BJ (cell line): ENCODE results near the gene CRYGN. TPM values are rescaled to one million over a fixed set of nuclear protein-coding genes. Genes with fewer than 3 reads are reported as not detected.

Source experiments
- CTCF ChIA-PET: fragments of 350-600 bp; formaldehyde crosslinking; extraction: SDS; loops from one replicate; lab custom pipeline; 2021; ENCODE audit warnings: antibody characterized with exemption, inconsistent platforms; lab: Yijun Ruan, JAX
- POLR2A ChIA-PET: fragments of 300-600 bp; sonication (Branson Sonifier 250); formaldehyde crosslinking; extraction: SDS; loops from one replicate; lab custom pipeline; 2021; ENCODE audit warnings: antibody characterized with exemption; lab: Charles Lee
- DNase-seq: peaks from one replicate; pipeline ENCODE4 v3.0.0-alpha.2; 2011; ENCODE audit warnings: low read depth
- H3K27me3 ChIP-seq: 2 replicates; pipeline ENCODE4 v1.6.0; 2011; ENCODE audit warnings: low read length; ENCODE audit not compliant: control insufficient read depth, insufficient read depth
- H3K36me3 ChIP-seq: 2 replicates; pipeline ENCODE4 v1.5.1; 2011; ENCODE audit warnings: low read length; ENCODE audit not compliant: control insufficient read depth, insufficient read depth
- H3K4me3 ChIP-seq: 2 replicates; pipeline ENCODE4 v1.5.1; 2011; ENCODE audit warnings: low read depth, mild to moderate bottlenecking, control low read depth, low read length
- CTCF ChIP-seq: IDR thresholded peaks from 2 replicates; pipeline ENCODE4 v1.5.1; 2011; ENCODE audit warnings: low read depth, mild to moderate bottlenecking, control low read depth, inconsistent platforms, low read length, moderate library complexity; ENCODE audit not compliant: insufficient read depth
- polyA plus RNA-seq: library from polyadenylated mRNA; depleted of rRNA; stranded (reverse); fragments of >200 nt; gene quantifications from 2 replicates; pipeline ENCODE4 v1.2.3, GENCODE V29; 2011

CRYGN gene
- polyA plus RNA-seq, 1 experiment, result 0.10 TPM

- CTCF ChIA-PET, result interaction anchor here (1.0 kb wide), 1 partner anchor 56 kb away, joined by 4 read pairs; no protein-coding TSS in a partner anchor
- no peak for DNase-seq
- Histone ChIP-seq H3K36me3 (no peaks in the 10 kb centered on the region), H3K4me3 (no peak overlapping the region), H3K27me3 (peaks cover 4% of the 10 kb centered on the region; the same call in 1 of the 2 replicates)
- no peak for TF ChIP-seq CTCF
- POLR2A ChIA-PET, result no interaction called here
Measured at GRCh38 chr7:151392002-151392401, 47.9 kb downstream of the CRYGN start.

GRCh38 chr7:151391358-151391730 is 48.6 kb downstream of the CRYGN start:
- ChIA-PET POLR2A (no interaction called here), CTCF (no interaction called here)
- TF ChIP-seq CTCF, result no peak
- no peaks in the 10 kb centered on the region for H3K36me3 ChIP-seq
- no peak overlapping the region for H3K4me3 ChIP-seq
- H3K27me3 ChIP-seq, result peaks cover 4% of the 10 kb centered on the region
- DNase-seq, result no peak

GRCh38 chr7:151390598-151391357 is 49.2 kb downstream of the CRYGN start:
- DNase-seq, result no peak
- H3K27me3 ChIP-seq, result peaks cover 4% of the 10 kb centered on the region
- ChIA-PET CTCF (interaction anchor here (0.6 kb wide), 1 partner anchor 26 kb away, joined by 3 read pairs; no protein-coding TSS in a partner anchor), POLR2A (no interaction called here)
- H3K36me3 ChIP-seq, result no peaks in the 10 kb centered on the region
- no peak overlapping the region for H3K4me3 ChIP-seq
- no peak for TF ChIP-seq CTCF

GRCh38 chr7:151389768-151390597 is 50.0 kb downstream of the CRYGN start:
- no peak for DNase-seq
- ChIA-PET POLR2A (no interaction called here), CTCF (interaction anchor here (0.6 kb wide), 1 partner anchor 26 kb away, joined by 3 read pairs; no protein-coding TSS in a partner anchor)
- Histone ChIP-seq H3K36me3 (no peaks in the 10 kb centered on the region), H3K4me3 (no peak overlapping the region), H3K27me3 (peaks cover 4% of the 10 kb centered on the region)
- TF ChIP-seq CTCF, result no peak
